ENCODE measurements around the gene PPDPF. TPM values are rescaled to one million over a fixed set of nuclear protein-coding genes. Genes with fewer than 3 reads are reported as not detected.

PPDPF gene
- total RNA-seq, 1 experiment from 2014 or later = 517 TPM

GRCh38 chr20:63544958-63545516, 24.5 kb downstream of the PPDPF start:
- TF ChIP-seq CTCF (IDR thresholded peaks at IDR 0.05; ENCODE audit: unreplicated experiment) = no peak
- no peaks in the 10 kb centered on the region for H3K9me3 Mint-ChIP-seq (ENCODE audit: low read depth, unreplicated experiment)
- peaks cover 30% of the 10 kb centered on the region for H3K4me1 Mint-ChIP-seq (ENCODE audit: low read depth, unreplicated experiment)
- no peak overlapping the region for H3K27ac Mint-ChIP-seq (ENCODE audit: unreplicated experiment)
- DNase-seq = peak; percentile 82
- intact Hi-C loops (cut with micrococcal nuclease; ENCODE audit: unreplicated experiment) = no loop called here
- BruUV-seq (replicated peaks) = no TSS peak
- H3K4me3 Mint-ChIP-seq (ENCODE audit: low read depth, unreplicated experiment) = no peak overlapping the region
- CTCF ChIA-PET = interaction anchor here (0.6 to 1.2 kb wide), 3 partner anchors 29 to 142 kb away, joined by 3 to 6 read pairs (median 5); partner anchors contain the start of genes HELZ2 and RTEL1
- peaks cover 14% of the 10 kb centered on the region for H3K27me3 Mint-ChIP-seq (ENCODE audit: unreplicated experiment)
- peaks cover 5% of the 10 kb centered on the region for H3K36me3 Mint-ChIP-seq (ENCODE audit: insufficient read depth, unreplicated experiment)

GRCh38 chr20:63545814-63546213, 25.2 kb downstream of the PPDPF start:
- peaks cover 14% of the 10 kb centered on the region for H3K27me3 Mint-ChIP-seq (ENCODE audit: unreplicated experiment)
- peaks cover 5% of the 10 kb centered on the region for H3K36me3 Mint-ChIP-seq (ENCODE audit: insufficient read depth, unreplicated experiment)
- DNase-seq = no peak
- BruUV-seq (replicated peaks) = no TSS peak
- intact Hi-C loops (cut with micrococcal nuclease; ENCODE audit: unreplicated experiment) = no loop called here
- H3K9me3 Mint-ChIP-seq (ENCODE audit: low read depth, unreplicated experiment) = no peaks in the 10 kb centered on the region
- H3K27ac Mint-ChIP-seq (ENCODE audit: unreplicated experiment) = no peak overlapping the region
- CTCF ChIA-PET = interaction anchor here (0.6 to 1.2 kb wide), 3 partner anchors 8 to 141 kb away, joined by 3 to 6 read pairs (median 5); partner anchors contain the start of genes HELZ2 and PTK6
- H3K4me3 Mint-ChIP-seq (ENCODE audit: low read depth, unreplicated experiment) = no peak overlapping the region
- H3K4me1 Mint-ChIP-seq (ENCODE audit: low read depth, unreplicated experiment) = peaks cover 27% of the 10 kb centered on the region
- TF ChIP-seq CTCF (IDR thresholded peaks at IDR 0.05; ENCODE audit: unreplicated experiment) = no peak

- CTCF ChIA-PET = interaction anchor here (1.0 kb wide), 1 partner anchor 9 kb away, joined by 3 read pairs; the partner anchor contains the start of gene PTK6
- no peaks in the 10 kb centered on the region for H3K9me3 Mint-ChIP-seq (ENCODE audit: low read depth, unreplicated experiment)
- no TSS peak for BruUV-seq (replicated peaks)
- H3K4me1 Mint-ChIP-seq (ENCODE audit: low read depth, unreplicated experiment) = peaks cover 27% of the 10 kb centered on the region
- H3K27ac Mint-ChIP-seq (ENCODE audit: unreplicated experiment) = no peak overlapping the region
- DNase-seq = no peak
- TF ChIP-seq CTCF (IDR thresholded peaks at IDR 0.05; ENCODE audit: unreplicated experiment) = no peak
- peaks cover 5% of the 10 kb centered on the region for H3K36me3 Mint-ChIP-seq (ENCODE audit: insufficient read depth, unreplicated experiment)
- no peak overlapping the region for H3K4me3 Mint-ChIP-seq (ENCODE audit: low read depth, unreplicated experiment)
- intact Hi-C loops (cut with micrococcal nuclease; ENCODE audit: unreplicated experiment) = no loop called here
- peaks cover 14% of the 10 kb centered on the region for H3K27me3 Mint-ChIP-seq (ENCODE audit: unreplicated experiment)
Observed at GRCh38 chr20:63546256-63546955, 25.8 kb downstream of the PPDPF start.

GRCh38 chr20:63546956-63547724, 26.6 kb downstream of the PPDPF start:
- H3K4me3 Mint-ChIP-seq (ENCODE audit: low read depth, unreplicated experiment) = no peak overlapping the region
- CTCF ChIA-PET = interaction anchor here (1.5 kb wide), 1 partner anchor 9 kb away, joined by 6 read pairs; no protein-coding TSS in a partner anchor
- no peaks in the 10 kb centered on the region for H3K9me3 Mint-ChIP-seq (ENCODE audit: low read depth, unreplicated experiment)
- peaks cover 14% of the 10 kb centered on the region for H3K27me3 Mint-ChIP-seq (ENCODE audit: unreplicated experiment)
- BruUV-seq (replicated peaks) = no TSS peak
- intact Hi-C loops (cut with micrococcal nuclease; ENCODE audit: unreplicated experiment) = no loop called here
- peaks cover 27% of the 10 kb centered on the region for H3K4me1 Mint-ChIP-seq (ENCODE audit: low read depth, unreplicated experiment)
- no peak for DNase-seq
- TF ChIP-seq CTCF (IDR thresholded peaks at IDR 0.05; ENCODE audit: unreplicated experiment) = no peak
- H3K27ac Mint-ChIP-seq (ENCODE audit: unreplicated experiment) = no peak overlapping the region
- peaks cover 6% of the 10 kb centered on the region for H3K36me3 Mint-ChIP-seq (ENCODE audit: insufficient read depth, unreplicated experiment)
